Measurements from ENCODE around the gene TBC1D17.
A peak's percentile ranks its signal among the peaks of the same experiment; 100 is the strongest.

TBC1D17 gene

DNA sequence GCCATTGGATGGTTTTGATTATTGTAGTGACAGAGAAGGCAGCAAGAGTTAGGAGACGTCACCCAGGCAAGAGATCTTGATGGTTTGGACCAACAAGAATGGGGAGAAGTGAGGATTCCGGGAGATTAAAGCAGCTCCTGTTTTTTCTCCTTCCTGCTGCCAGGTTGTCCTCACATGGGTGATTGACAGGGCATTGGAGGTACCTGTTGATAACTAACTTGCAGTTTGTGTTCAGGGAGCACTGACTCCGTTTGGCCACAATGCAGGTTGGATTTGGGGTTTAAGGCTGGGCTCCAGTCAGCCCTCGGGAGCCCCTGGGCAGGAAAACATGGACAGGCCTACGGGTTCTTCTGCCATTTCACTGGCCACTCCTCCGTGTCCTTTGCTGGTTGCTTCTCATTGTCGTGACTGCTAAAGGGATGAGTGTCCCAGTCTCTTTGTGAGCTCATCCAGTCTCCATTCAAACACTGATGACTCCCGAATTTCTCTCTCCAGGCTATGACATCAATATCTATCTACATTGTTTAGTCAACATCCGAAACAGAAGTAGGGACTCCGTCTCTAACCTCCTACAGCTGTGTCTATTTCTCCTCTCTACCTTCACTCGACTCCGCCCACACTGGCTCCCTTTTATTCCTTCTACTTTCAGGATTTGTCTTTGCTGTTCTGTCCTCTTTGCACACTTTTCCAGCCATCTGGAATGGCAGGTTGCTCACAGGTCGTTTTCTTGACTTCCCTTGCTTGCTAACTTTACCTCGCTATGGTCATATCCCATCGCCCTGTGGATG lies 27.9 kb upstream of the TBC1D17 start:
- no peaks in the 10 kb centered on the region for H3K27me3 ChIP-seq (ENCODE audit: control insufficient read depth, insufficient read depth, low read length)
- H3K9ac ChIP-seq (ENCODE audit: low read depth, low read length): no peak overlapping the region
- H3K4me3 ChIP-seq (ENCODE audit: low read length): peak overlapping the region; percentile 85
- H3K4me2 ChIP-seq (ENCODE audit: low read length): peak overlapping the region; percentile 89
- H3K4me1 ChIP-seq (ENCODE audit: control insufficient read depth, insufficient read depth, low read length): peaks cover 27% of the 10 kb centered on the region
- no peaks in the 10 kb centered on the region for H3K9me3 ChIP-seq (replicated peaks; ENCODE audit: low read length)
- H3K36me3 ChIP-seq (ENCODE audit: insufficient read depth, low read length): peaks cover 4% of the 10 kb centered on the region

DNA sequence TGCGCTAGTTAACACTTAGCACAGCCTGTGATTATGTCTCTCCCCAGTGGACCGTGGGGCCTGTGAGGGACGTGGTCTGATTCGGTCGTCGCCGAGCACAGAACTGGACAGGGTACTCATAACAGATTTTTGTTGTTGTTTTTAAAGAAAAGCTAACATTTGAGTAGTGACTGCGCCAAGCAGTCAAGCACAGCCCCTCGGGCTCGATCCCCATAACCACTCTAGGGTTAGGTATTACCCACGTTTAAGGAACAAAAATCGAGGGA lies 27.3 kb upstream of the TBC1D17 start:
- Histone ChIP-seq H3K4me1 (ENCODE audit: control insufficient read depth, insufficient read depth, low read length) (peaks cover 27% of the 10 kb centered on the region), H3K4me3 (ENCODE audit: low read length) (peak overlapping the region; percentile 85), H3K27me3 (ENCODE audit: control insufficient read depth, insufficient read depth, low read length) (no peaks in the 10 kb centered on the region), H3K9ac (ENCODE audit: low read depth, low read length) (peak overlapping the region; percentile 97), H3K36me3 (ENCODE audit: insufficient read depth, low read length) (peaks cover 9% of the 10 kb centered on the region), H3K9me3 (replicated peaks; ENCODE audit: low read length) (no peaks in the 10 kb centered on the region), H3K4me2 (ENCODE audit: low read length) (peak overlapping the region; percentile 89)

DNA sequence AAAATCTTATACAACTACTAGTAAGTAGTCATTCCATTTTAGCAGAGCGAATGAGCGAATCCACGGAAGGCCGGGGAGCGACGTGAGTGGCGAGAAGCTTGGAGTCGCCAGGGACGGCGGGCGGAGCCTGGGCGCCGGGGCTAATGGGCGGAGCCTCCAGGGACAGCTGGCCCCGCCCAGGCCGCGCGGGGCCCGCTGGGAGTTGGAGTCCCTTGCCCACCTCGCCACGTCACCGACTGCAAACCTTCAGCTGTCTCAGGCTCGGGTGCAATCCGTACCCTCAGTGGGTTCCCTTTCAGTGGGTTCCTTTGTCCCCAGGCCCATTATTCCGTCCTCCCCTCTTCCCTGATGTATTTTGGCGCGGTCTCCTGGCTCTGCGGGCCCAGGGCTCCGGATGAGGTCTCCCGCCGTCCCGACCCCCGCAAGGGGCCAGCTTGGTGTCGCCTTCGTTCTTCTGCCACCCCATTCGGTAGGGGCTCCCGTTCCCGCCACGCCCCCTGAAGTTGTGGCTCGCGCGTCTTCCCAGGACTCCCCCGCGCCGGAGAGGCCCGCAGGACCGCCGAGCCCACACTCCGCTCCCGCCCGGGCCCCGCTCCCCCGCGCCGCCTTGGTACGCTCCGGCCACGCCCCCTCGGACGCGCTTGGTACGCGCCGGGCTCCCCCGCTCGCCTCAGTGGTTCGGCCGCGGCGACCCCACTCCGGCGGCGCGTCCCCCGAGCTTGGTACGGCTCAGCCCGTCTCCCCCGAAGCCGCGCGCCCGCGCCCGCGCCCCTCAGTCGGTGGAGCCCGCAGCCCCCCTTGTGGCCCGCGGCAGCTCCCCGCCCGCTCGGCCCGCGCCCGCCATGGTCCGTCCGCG lies 26.8 kb upstream of the TBC1D17 start, which contains the start of gene PTOV1:
Gene PTOV1 (plus strand): TSS at position 673 of the 856 bp plus-strand sequence.
- Histone ChIP-seq H3K27me3 (ENCODE audit: control insufficient read depth, insufficient read depth, low read length) (no peaks in the 10 kb centered on the region), H3K9me3 (replicated peaks; ENCODE audit: low read length) (no peaks in the 10 kb centered on the region), H3K4me2 (ENCODE audit: low read length) (peak within 1 kb of the TSS; percentile 99), H3K4me1 (ENCODE audit: control insufficient read depth, insufficient read depth, low read length) (peaks cover 27% of the 10 kb centered on the region), H3K9ac (ENCODE audit: low read depth, low read length) (peak within 1 kb of the TSS; percentile 97), H3K36me3 (ENCODE audit: insufficient read depth, low read length) (peaks cover 14% of the 10 kb centered on the region), H3K4me3 (ENCODE audit: low read length) (peak within 1 kb of the TSS; percentile 85)

DNA sequence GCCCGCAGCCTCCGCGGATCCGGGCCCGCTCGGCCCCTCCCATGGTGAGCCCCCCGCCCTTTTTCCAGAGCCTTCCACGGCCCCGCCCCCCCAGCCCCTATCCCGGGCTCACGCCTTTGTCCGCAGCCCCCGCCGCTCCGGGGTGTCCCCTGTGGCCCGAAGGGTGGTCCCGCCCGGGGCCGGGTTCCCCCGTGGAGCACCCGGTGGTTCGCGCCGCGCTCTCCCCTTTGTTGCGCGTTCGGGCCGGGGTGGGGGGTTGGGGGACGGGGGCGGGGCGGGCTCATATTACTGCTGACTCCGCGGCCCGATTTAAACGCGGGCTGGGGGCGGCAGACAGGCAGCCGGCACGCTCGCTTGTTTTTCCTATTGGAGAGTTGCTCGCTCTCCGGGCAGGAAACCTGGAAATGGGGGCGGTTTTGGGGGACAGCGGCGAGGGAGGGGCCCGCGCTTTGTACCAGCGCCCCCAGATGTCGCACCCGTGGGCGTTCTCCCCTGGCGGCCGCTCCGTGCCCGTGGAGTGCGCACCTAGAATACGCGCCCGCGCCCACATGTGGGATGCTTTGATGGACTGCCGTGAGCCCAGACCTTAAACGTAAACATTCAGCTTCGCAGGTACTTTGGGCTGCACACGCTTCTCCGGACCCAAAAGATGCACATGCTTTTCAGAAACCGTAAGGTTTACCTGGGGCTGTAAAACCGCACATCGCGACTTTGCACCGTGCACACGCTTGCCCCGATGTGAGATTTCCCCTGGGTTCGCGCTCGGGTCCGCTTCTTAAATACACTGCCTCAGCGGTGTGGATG lies 25.8 kb upstream of the TBC1D17 start:
- peaks cover 27% of the 10 kb centered on the region for H3K4me1 ChIP-seq (ENCODE audit: control insufficient read depth, insufficient read depth, low read length)
- peaks cover 24% of the 10 kb centered on the region for H3K36me3 ChIP-seq (ENCODE audit: insufficient read depth, low read length)
- H3K9ac ChIP-seq (ENCODE audit: low read depth, low read length): peak overlapping the region; percentile 97
- H3K27me3 ChIP-seq (ENCODE audit: control insufficient read depth, insufficient read depth, low read length): no peaks in the 10 kb centered on the region
- peak overlapping the region; percentile 85 for H3K4me3 ChIP-seq (ENCODE audit: low read length)
- no peaks in the 10 kb centered on the region for H3K9me3 ChIP-seq (replicated peaks; ENCODE audit: low read length)
- H3K4me2 ChIP-seq (ENCODE audit: low read length): peak overlapping the region; percentile 99

DNA sequence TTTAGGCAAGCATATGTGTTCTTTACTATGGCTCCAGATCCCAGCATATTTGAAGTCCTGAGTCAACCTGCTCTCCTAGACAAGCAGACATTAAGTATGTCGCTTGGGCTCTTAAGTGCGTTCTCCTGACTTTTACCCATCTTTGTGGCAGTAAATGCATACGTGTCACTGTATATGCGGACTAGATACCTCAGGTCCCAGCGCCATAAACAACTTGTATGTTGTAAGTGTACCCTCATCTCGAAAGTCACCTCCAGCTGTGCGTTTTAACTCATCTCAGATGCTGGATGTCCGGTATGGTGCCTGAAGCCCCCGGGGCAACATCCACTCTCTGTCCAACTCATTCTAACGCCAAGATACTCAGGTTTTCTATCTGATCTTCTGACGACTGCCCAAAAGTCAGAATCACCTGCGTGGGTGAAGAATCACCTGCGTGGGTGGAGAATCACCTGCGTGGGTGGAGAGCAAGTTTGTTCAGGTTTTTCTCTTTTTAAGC lies 24.8 kb upstream of the TBC1D17 start:
- Histone ChIP-seq H3K36me3 (ENCODE audit: insufficient read depth, low read length) (peaks cover 32% of the 10 kb centered on the region), H3K4me1 (ENCODE audit: control insufficient read depth, insufficient read depth, low read length) (peaks cover 32% of the 10 kb centered on the region), H3K27me3 (ENCODE audit: control insufficient read depth, insufficient read depth, low read length) (no peaks in the 10 kb centered on the region), H3K9ac (ENCODE audit: low read depth, low read length) (peak overlapping the region; percentile 56), H3K4me3 (ENCODE audit: low read length) (peak overlapping the region; percentile 85), H3K4me2 (ENCODE audit: low read length) (peak overlapping the region; percentile 99), H3K9me3 (replicated peaks; ENCODE audit: low read length) (no peaks in the 10 kb centered on the region)

DNA sequence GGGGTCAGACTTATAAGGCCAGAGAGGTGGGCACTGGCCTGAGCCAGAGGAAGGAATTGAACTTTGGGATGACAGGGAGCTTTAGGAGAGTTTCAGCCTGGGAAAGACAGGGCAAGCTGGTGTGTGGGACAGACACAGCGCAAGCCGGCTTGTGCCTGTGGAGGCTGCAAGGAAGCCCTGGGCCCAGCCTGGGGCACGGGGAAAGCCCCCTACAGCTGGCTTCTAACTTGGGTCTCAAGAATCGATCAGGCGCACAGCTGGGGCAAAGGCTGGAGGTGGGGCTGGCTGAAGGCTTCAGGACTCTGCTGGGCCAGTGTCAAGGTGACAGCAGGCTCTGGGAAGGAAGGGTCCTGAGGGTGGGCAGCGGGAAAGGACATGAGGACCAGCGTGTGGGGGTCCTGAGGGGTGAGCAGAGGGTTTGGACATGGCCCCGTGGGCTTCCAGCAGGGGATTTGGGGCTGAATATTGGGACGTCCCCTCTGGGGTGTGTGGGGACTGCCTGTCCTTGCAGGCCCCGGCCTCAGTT lies 23.6 kb upstream of the TBC1D17 start:
- Histone ChIP-seq H3K4me1 (ENCODE audit: control insufficient read depth, insufficient read depth, low read length) (peaks cover 34% of the 10 kb centered on the region), H3K27me3 (ENCODE audit: control insufficient read depth, insufficient read depth, low read length) (no peaks in the 10 kb centered on the region), H3K9ac (ENCODE audit: low read depth, low read length) (no peak overlapping the region), H3K36me3 (ENCODE audit: insufficient read depth, low read length) (peaks cover 44% of the 10 kb centered on the region), H3K4me3 (ENCODE audit: low read length) (no peak overlapping the region), H3K4me2 (ENCODE audit: low read length) (peak overlapping the region; percentile 19), H3K9me3 (replicated peaks; ENCODE audit: low read length) (no peaks in the 10 kb centered on the region)

DNA sequence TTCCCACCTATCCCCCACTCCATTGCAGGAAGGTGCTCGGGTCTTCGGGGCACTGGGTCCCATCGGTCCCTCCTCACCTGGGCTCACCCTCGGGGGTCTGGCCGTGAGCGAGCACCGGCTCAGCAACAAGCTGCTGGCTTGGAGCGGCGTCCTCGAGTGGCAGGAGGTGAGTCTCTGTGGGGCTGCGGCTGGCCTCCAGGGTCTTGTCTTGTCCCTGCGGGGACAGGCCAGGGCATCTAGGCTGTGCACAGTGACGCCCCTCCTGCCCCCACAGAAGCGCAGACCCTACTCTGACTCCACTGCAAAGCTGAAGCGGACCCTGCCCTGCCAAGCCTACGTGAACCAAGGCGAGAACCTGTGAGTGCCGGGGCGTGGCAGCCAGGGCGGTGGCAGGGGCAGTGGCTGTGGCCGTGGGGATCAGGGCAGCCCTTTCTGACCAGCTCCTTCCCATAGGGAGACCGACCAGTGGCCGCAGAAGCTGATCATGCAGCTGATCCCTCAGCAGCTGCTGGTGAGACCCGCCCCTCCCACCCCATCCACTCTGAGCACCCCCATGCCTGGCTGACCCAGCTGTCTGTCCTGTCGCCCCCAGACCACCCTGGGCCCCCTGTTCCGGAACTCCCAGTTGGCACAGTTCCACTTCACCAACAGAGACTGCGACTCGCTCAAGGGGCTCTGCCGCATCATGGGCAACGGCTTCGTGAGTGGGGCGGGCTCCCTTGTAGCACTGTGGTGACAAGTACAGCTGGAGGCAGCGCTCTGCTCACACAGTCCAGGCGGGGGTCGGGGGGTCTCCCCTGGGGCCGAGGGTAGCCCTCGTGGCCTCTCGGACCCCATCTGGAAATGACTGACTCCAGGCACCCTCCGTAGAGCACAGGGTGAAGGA lies 22.9 kb upstream of the TBC1D17 start:
- Histone ChIP-seq H3K9me3 (replicated peaks; ENCODE audit: low read length) (no peaks in the 10 kb centered on the region), H3K36me3 (ENCODE audit: insufficient read depth, low read length) (peaks cover 45% of the 10 kb centered on the region), H3K4me1 (ENCODE audit: control insufficient read depth, insufficient read depth, low read length) (peaks cover 40% of the 10 kb centered on the region), H3K27me3 (ENCODE audit: control insufficient read depth, insufficient read depth, low read length) (no peaks in the 10 kb centered on the region), H3K4me2 (ENCODE audit: low read length) (no peak overlapping the region), H3K4me3 (ENCODE audit: low read length) (no peak overlapping the region), H3K9ac (ENCODE audit: low read depth, low read length) (no peak overlapping the region)

DNA sequence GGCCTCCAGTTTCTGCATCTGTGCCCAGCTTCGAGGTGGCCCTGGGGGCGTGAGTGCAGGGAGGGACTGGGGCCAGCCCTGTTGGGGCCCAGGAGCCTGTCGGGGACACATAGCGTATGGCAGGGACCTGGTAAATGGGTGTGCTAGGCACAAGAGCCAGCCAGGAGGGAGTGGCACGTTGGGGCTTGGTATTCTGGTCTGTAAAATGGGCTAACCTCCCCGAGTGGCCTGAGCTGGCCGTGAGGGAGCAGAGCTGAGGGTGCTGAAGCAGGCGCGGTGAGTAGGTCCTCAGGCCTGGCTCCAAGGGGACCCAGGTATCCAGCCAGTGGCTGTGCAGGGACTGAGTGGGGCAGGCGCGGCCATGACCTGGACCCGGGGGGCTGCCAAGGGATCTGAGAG lies 22.2 kb upstream of the TBC1D17 start:
- H3K9ac ChIP-seq (ENCODE audit: low read depth, low read length): no peak overlapping the region
- peaks cover 47% of the 10 kb centered on the region for H3K36me3 ChIP-seq (ENCODE audit: insufficient read depth, low read length)
- H3K27me3 ChIP-seq (ENCODE audit: control insufficient read depth, insufficient read depth, low read length): no peaks in the 10 kb centered on the region
- no peak overlapping the region for H3K4me3 ChIP-seq (ENCODE audit: low read length)
- no peaks in the 10 kb centered on the region for H3K9me3 ChIP-seq (replicated peaks; ENCODE audit: low read length)
- H3K4me1 ChIP-seq (ENCODE audit: control insufficient read depth, insufficient read depth, low read length): peaks cover 41% of the 10 kb centered on the region
- no peak overlapping the region for H3K4me2 ChIP-seq (ENCODE audit: low read length)

DNA sequence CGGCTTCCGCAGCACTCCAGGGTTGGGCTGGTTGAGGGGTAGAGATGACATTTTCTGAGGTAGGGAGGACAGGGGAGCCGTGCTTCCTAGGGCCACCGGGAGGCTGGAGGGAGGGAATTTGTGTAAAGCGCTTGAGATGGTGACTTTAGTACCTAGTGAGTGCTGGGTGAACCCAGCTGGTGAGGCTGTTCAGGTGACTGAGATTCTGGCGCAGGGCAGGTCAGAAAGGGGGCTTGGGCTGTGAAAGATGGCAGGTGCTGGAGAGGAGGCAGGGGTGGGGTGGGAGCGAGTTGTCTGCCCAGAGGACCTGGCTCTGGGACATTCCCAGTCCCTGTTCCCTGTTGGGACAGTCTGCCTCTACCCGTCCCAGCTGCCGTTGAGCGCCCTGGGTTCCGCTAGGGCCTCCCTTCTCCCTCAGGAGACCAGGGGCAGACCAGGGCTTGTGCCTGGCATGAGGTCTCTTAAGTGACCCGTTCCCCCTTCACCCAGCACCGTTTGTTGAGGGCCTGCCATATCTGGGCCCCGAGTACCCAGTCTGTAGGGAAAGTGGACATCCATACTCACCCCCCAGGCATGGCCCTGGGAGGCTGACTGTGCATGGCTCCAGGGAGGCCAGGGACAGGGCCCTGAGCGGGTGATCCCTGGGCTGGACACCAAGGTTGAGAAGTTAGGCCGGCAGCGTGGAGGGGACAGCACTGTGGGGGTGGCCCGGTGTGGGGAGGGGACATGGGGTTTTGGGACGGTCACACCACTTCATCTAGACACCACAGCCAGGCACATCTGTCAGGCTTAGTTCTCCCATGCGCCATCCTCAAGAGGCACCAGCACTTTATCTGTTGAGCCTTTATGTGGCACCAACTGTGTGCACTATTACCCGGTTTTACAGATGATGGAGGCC lies 21.6 kb upstream of the TBC1D17 start:
- no peaks in the 10 kb centered on the region for H3K9me3 ChIP-seq (replicated peaks; ENCODE audit: low read length)
- peaks cover 43% of the 10 kb centered on the region for H3K4me1 ChIP-seq (ENCODE audit: control insufficient read depth, insufficient read depth, low read length)
- H3K4me2 ChIP-seq (ENCODE audit: low read length): no peak overlapping the region
- H3K36me3 ChIP-seq (ENCODE audit: insufficient read depth, low read length): peaks cover 53% of the 10 kb centered on the region
- no peak overlapping the region for H3K4me3 ChIP-seq (ENCODE audit: low read length)
- H3K9ac ChIP-seq (ENCODE audit: low read depth, low read length): no peak overlapping the region
- H3K27me3 ChIP-seq (ENCODE audit: control insufficient read depth, insufficient read depth, low read length): no peaks in the 10 kb centered on the region

DNA sequence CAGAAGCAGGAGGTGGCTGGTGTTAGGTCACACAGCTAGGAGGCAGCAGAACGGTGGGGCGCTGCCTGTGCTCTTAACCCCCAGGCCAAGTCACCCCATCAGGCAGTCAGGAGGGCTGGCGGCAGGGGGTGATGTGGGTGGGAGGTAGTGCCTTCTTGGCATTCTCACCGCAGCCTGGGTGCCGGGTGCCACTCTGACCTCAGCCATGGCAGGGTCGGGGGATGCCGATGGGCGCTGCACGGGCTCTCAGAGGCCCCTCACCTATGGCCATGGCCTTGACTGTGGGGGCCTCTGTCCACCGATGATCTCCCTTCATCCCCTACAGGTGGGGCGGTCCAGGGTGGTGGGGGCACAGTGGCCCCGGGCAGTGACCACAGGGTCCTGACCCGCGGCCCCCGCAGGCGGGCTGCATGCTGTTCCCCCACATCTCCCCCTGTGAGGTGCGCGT lies 20.9 kb upstream of the TBC1D17 start:
- Histone ChIP-seq H3K36me3 (ENCODE audit: insufficient read depth, low read length) (peaks cover 59% of the 10 kb centered on the region), H3K4me3 (ENCODE audit: low read length) (no peak overlapping the region), H3K9me3 (replicated peaks; ENCODE audit: low read length) (no peaks in the 10 kb centered on the region), H3K4me1 (ENCODE audit: control insufficient read depth, insufficient read depth, low read length) (peaks cover 45% of the 10 kb centered on the region), H3K4me2 (ENCODE audit: low read length) (no peak overlapping the region), H3K27me3 (ENCODE audit: control insufficient read depth, insufficient read depth, low read length) (no peaks in the 10 kb centered on the region), H3K9ac (ENCODE audit: low read depth, low read length) (no peak overlapping the region)
